C4-2B (cell line): Measurements from ENCODE around the gene CCDC110.

Experiments used
- H3K27ac ChIP-seq: fragments of 450-650 bp; 2 replicates; pipeline ENCODE4 v1.5.1; 2017
- ZFX ChIP-seq: fragments of 450-650 bp; IDR thresholded peaks from 2 replicates; pipeline ENCODE4 v1.6.1; 2017
- TF ChIP-seq, protein P1 (sequence below): fragments of 450-650 bp; conservative IDR thresholded peaks from 2 replicates; pipeline ENCODE4 v1.5.1; 2017; ENCODE audit warnings: mild to moderate bottlenecking

CCDC110 gene

DNA sequence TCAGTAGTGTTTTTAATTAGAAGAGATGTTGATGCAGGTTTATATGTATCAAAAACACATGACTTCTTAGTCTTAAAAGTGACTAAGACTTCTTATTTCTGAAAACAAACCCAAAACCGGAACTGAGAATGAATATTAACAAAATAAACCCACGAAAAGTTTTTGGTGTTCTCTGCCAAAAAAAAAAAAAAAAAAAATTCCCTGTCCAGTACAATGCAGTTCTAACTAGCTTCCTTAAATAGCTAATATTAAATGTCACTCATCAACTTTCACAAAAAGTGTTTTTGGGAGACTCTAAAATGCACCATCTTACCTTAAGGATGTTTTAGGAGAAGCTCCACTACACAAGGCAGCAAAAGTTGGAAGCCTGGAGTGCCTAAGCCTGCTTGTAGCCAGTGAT is 72.9 kb downstream of the CCDC110 start:
- no peak for TF ChIP-seq ZFX
- TF ChIP-seq, protein P1, sequence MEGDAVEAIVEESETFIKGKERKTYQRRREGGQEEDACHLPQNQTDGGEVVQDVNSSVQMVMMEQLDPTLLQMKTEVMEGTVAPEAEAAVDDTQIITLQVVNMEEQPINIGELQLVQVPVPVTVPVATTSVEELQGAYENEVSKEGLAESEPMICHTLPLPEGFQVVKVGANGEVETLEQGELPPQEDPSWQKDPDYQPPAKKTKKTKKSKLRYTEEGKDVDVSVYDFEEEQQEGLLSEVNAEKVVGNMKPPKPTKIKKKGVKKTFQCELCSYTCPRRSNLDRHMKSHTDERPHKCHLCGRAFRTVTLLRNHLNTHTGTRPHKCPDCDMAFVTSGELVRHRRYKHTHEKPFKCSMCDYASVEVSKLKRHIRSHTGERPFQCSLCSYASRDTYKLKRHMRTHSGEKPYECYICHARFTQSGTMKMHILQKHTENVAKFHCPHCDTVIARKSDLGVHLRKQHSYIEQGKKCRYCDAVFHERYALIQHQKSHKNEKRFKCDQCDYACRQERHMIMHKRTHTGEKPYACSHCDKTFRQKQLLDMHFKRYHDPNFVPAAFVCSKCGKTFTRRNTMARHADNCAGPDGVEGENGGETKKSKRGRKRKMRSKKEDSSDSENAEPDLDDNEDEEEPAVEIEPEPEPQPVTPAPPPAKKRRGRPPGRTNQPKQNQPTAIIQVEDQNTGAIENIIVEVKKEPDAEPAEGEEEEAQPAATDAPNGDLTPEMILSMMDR = no peak
- no peak overlapping the region for H3K27ac ChIP-seq

DNA sequence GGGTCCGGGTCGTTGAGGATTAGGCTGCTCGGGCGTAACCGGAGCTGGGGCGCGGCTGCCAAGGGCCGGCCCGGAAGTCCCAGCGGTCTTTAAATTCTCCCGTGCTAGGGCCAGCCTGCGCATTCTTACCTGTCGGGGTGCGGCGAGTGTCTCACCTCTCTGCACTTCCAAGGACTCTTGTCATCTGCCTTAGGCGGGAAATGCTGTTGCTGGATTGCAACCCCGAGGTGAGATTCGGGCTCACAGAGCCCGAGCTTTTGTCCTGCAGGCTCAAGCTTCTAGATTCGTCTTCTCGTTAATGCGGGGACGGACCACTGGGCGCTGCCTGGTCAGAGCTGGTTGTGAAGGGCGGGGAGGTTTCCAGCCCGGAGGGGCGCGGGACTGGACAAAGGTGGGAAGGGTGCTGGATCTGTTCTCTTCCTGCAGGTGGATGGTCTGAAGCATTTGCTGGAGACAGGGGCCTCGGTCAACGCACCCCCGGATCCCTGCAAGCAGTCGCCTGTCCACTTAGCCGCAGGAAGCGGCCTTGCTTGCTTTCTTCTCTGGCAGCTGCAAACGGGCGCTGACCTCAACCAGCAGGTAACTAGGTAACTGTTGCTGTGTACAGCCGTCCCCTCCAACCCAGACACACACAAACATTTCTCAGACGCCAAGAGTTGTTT is 74.7 kb downstream of the CCDC110 start, which contains the start of gene ANKRD37:
Gene ANKRD37, plus strand, starts transcription at position 118 of the 662 bp plus-strand sequence. Its CDS starts 83 bp downstream, at position 201.
- TF ChIP-seq ZFX = no peak
- TF ChIP-seq, protein P1 = no peak
- H3K27ac ChIP-seq = peak within 1 kb of the TSS; percentile 96

DNA sequence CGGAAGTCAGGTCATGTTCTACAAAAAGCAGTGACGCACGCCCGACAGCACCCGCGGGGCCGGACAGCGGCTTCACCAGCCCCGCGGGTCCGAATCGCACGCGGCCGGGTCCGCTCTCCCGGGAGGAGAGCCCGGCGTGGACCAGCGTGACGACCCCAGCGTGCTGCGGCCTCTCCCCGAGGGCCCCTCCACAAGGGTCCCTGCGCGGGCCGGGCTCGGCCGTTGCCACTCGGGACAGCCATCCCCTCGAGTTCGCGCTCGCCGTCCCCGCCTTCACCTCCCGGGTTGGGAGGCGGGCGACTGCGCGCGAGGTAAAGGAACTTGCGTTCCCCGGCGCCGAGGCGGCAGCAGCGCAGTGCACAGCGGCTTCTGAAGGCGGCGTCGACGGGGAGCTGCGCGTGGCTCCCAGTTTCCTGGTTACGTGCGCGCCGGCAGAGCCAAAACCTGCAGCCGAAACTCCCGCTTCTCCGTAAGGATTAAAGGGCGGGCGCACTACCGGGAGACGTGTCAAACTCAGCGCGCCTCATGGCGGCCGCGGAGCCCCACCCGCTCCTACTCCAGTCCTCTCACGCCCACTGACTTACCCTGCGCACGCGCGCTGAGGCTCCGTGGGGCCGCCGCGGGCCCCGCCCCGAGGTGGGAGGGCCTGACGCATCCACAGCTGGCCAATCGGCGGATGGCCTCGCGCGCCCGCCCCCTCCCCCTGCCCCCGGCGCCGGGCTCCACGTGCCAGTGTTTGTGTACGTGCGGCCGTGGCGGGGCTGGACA is 75.4 kb downstream of the CCDC110 start:
- no peak for TF ChIP-seq ZFX
- TF ChIP-seq, protein P1 = no peak
- H3K27ac ChIP-seq = peak overlapping the region; percentile 96

DNA sequence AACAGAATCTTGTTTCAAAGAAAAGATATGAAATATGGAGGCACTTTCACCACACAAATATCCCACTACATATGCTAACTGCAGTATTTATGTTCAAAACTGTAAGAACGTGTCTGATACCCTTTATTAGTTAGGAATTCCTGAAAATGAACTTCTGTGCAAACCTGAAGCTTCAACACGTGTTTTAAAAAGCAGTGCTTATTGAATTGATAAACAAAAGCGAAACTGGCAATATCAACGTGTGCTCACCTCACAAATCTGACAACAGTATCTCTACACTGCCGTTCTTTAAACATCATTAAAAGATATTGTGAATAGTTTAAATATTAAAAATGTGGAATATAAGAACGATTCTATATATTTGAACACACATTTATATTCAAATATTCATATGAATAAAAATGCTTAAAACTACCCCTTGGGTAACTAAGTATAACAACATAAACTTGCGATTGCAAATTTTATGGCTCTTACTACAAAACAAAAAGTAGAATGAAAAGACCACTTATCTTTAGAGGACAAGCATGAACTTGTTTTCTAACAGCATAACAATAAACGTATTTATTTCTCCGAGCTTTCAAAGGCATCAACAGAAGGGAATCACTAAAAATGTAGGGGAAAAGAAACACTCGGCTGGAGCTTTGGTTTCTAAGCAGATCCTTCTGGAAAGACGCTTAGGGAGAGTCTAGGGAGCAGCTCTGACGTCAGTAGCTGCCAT is 76.1 kb downstream of the CCDC110 start, which contains the start of gene LRP2BP:
Gene LRP2BP, minus strand, starts transcription at position 687 of the 718 bp plus-strand sequence. CDS start 17,738 bp downstream, outside the sequence.
- H3K27ac ChIP-seq = peak within 1 kb of the TSS; percentile 96
- no peak for TF ChIP-seq ZFX
- TF ChIP-seq, protein P1 = no peak
